ENCODE data around the gene XYLT1.
"Not testable (repeated sequence)": the region's sequence is repeated elsewhere in the genome, so short reads cannot be mapped to it uniquely, and the experiment has no call there.

Gene XYLT1

GRCh38 chr16:17482341-17482740, 11.6 kb upstream of the XYLT1 start:
- not testable (repeated sequence) for DNase-seq

GRCh38 chr16:17481736-17482135, 11.0 kb upstream of the XYLT1 start:
- no peak for DNase-seq

GRCh38 chr16:17477260-17477545, 6.4 kb upstream of the XYLT1 start:
- not testable (repeated sequence) for DNase-seq

- peak; percentile 55 for DNase-seq
Measured at GRCh38 chr16:17476414-17477259, 5.9 kb upstream of the XYLT1 start.

- no peak for DNase-seq
Measured at GRCh38 chr16:17475104-17475503, 4.3 kb upstream of the XYLT1 start.

GRCh38 chr16:17474572-17474971, 3.8 kb upstream of the XYLT1 start:
- DNase-seq, result no peak

GRCh38 chr16:17474037-17474436, 3.3 kb upstream of the XYLT1 start:
- DNase-seq, result no peak

GRCh38 chr16:17471719-17472461, 1.1 kb upstream of the XYLT1 start:
- DNase-seq, result no peak

GRCh38 chr16:17470182-17470907, 415 bp downstream of the XYLT1 start:
- DNase-seq, result no peak

GRCh38 chr16:17469741-17470181, 999 bp downstream of the XYLT1 start:
- no peak for DNase-seq

- no peak for DNase-seq
Measured at GRCh38 chr16:17469011-17469740, 1.6 kb downstream of the XYLT1 start.

- DNase-seq, result no peak
Measured at GRCh38 chr16:17468611-17469010, 2.1 kb downstream of the XYLT1 start.

- peak; percentile 72 for DNase-seq
Measured at GRCh38 chr16:17467923-17468540, 2.7 kb downstream of the XYLT1 start.

GRCh38 chr16:17466876-17467275, 3.9 kb downstream of the XYLT1 start:
- DNase-seq, result no peak

GRCh38 chr16:17465460-17465859, 5.3 kb downstream of the XYLT1 start:
- DNase-seq, result no peak

GRCh38 chr16:17463335-17463734, 7.4 kb downstream of the XYLT1 start:
- no peak for DNase-seq

GRCh38 chr16:17461951-17462729, 8.6 kb downstream of the XYLT1 start:
- no peak for DNase-seq

- no peak for DNase-seq
Measured at GRCh38 chr16:17460890-17461289, 9.9 kb downstream of the XYLT1 start.

- DNase-seq, result no peak
Measured at GRCh38 chr16:17459903-17460521, 10.7 kb downstream of the XYLT1 start.

GRCh38 chr16:17457997-17458396, 12.8 kb downstream of the XYLT1 start:
- no peak for DNase-seq

- no peak for DNase-seq
Measured at GRCh38 chr16:17457513-17457912, 13.2 kb downstream of the XYLT1 start.
